Skeletal muscle satellite cell (primary cell): ENCODE measurements around the gene U2SURP.
"Not testable (repeated sequence)": the region's sequence is repeated elsewhere in the genome, so short reads cannot be mapped to it uniquely, and the experiment has no call there.

ENCODE experiments used
- H3K27me3 ChIP-seq: 2 replicates; pipeline ENCODE4 v1.7.0; 2013; ENCODE audit warnings: low read length; ENCODE audit not compliant: control insufficient read depth, insufficient read depth
- H3K36me3 ChIP-seq: 2 replicates; pipeline ENCODE4 v1.7.0; 2013; ENCODE audit warnings: mild to moderate bottlenecking, control low read depth, low read length; ENCODE audit not compliant: insufficient read depth
- H3K4me1 ChIP-seq: 2 replicates; pipeline ENCODE4 v1.7.0; 2013; ENCODE audit warnings: low read length; ENCODE audit not compliant: control insufficient read depth, insufficient read depth
- H3K4me2 ChIP-seq: 2 replicates; pipeline ENCODE4 v1.7.0; 2013; ENCODE audit warnings: mild to moderate bottlenecking, low read length
- H3K4me3 ChIP-seq: 2 replicates; pipeline ENCODE4 v1.7.0; 2013; ENCODE audit warnings: low read length
- H3K9ac ChIP-seq: 2 replicates; pipeline ENCODE4 v1.7.0; 2013; ENCODE audit warnings: mild to moderate bottlenecking, low read depth, low read length, moderate library complexity
- H3K9me3 ChIP-seq: replicated peaks from 2 replicates; pipeline ENCODE4 v1.7.0; 2013; ENCODE audit warnings: mild to moderate bottlenecking, control low read depth, low read length

Gene U2SURP

GRCh38 chr3:142981108-142981507 lies 20.3 kb upstream of the U2SURP start:
- Histone ChIP-seq H3K4me1 (peaks cover 14% of the 10 kb centered on the region), H3K27me3 (no peaks in the 10 kb centered on the region), H3K9ac (no peak overlapping the region), H3K36me3 (no peaks in the 10 kb centered on the region), H3K4me3 (no peak overlapping the region), H3K4me2 (no peak overlapping the region), H3K9me3 (no peaks in the 10 kb centered on the region)

DNA sequence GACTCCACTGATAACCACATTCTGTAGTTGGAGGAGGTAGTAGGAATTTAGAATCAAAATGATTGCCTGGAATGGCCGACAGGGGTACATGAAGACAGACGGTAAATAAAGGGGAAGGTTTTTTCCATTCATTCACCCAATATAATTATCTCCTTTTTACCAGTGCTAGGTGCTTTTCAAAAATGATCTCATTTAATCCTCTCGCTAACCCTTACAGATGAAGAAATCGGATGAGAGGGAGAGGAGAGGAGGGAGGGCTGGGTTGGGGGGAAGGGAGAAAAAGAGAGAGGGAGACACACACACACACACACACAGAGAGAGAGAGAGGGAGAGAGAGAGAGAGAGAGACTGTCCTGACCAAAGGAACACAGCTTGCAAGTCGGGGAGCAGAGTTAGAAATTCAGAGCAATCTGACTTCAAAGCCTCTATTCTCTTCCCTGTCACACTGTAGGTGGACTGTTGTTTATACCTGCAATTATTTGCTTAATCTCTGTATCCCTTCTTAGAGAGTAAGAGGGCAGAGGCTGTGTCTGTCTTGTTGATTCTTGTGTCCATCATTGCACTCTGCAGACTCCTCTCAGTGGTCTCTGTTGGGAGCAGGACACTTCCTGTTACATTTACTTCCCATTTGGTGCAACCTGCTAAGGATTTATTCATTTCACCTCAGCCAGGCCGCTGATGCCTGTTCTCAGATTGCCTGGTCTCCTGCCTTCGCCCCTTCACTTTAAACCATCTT lies 19.2 kb upstream of the U2SURP start:
- Histone ChIP-seq H3K9ac (no peak overlapping the region), H3K36me3 (no peaks in the 10 kb centered on the region), H3K9me3 (no peaks in the 10 kb centered on the region), H3K4me2 (no peak overlapping the region), H3K27me3 (no peaks in the 10 kb centered on the region), H3K4me1 (peaks cover 4% of the 10 kb centered on the region), H3K4me3 (no peak overlapping the region)

GRCh38 chr3:142983318-142983717 lies 18.1 kb upstream of the U2SURP start:
- H3K4me2 ChIP-seq = no peak overlapping the region
- H3K4me1 ChIP-seq = no peaks in the 10 kb centered on the region
- no peak overlapping the region for H3K4me3 ChIP-seq
- H3K27me3 ChIP-seq = no peaks in the 10 kb centered on the region
- H3K9ac ChIP-seq = no peak overlapping the region
- no peaks in the 10 kb centered on the region for H3K36me3 ChIP-seq
- H3K9me3 ChIP-seq = no peaks in the 10 kb centered on the region

DNA sequence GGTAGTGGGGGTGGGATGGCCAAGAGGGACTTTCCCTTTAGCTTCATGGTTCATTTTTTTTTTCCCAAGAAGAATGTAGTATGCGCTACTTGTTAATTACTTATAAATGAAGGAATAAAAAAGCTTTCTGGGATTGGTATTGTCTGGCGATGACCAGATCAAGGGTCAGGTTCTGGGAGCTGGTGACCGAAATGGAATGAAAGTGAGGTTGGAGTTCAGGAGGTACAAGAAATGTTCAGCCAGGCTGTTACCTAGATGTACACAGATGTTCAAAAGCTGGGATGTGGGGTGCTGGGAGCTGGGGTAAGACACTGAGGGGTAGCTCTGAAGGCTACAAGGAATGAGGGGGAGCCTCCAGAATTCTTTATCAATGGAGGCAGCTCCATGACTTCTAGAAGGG lies 17.1 kb upstream of the U2SURP start:
- Histone ChIP-seq H3K9me3 (no peaks in the 10 kb centered on the region), H3K4me1 (no peaks in the 10 kb centered on the region), H3K27me3 (no peaks in the 10 kb centered on the region), H3K9ac (no peak overlapping the region), H3K4me2 (no peak overlapping the region), H3K4me3 (no peak overlapping the region), H3K36me3 (no peaks in the 10 kb centered on the region)

DNA sequence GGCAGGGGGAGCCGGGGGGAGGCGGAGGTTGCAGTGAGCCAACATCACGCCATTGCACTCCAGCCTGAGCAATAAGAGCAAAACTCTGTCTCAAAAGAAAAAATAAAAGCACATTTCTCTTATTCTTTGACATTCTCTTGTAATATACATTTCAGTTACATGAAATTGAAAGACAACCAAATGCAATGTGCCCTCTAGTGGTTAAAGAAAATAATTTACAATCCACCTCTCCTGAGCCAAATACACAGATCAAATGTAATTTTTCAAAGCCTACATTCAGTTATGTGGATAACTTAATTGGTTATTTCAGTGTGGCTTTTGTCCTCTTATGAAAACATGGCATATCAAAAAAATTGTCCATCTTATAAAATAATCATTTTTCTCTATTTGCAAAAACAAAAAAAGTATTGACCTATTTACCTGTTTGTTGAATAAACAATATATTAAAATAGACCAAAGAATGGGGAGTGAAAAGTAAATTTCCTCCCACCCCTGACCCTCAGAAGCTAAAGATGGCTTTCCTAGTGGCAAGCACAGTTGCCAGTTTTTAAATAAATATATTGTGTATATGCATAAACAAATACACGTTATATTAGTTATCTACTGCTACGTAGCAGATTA lies 14.2 kb upstream of the U2SURP start:
- no peaks in the 10 kb centered on the region for H3K27me3 ChIP-seq
- no peak overlapping the region for H3K4me2 ChIP-seq
- H3K4me3 ChIP-seq = no peak overlapping the region
- H3K9ac ChIP-seq = no peak overlapping the region
- H3K36me3 ChIP-seq = no peaks in the 10 kb centered on the region
- H3K9me3 ChIP-seq = no peaks in the 10 kb centered on the region
- no peaks in the 10 kb centered on the region for H3K4me1 ChIP-seq

DNA sequence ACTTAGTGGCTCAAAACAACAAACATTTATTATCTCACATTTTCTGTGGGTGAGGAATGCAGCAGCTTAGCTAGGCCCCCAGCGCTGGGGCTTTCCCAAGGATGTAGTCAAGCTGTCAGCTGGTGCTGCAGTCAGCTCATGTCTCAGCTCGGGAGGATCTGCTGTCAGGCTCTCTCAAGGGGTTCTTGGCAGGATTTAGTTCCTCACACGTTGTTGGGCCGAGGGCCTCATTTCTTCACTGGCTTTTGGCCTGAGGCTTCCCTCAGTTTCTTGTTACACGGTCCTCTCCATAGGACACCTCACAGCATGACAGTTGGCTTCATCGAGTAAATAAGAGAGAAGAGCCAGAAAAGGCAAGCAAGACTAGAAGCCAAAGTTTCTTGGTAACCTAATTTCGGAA lies 13.7 kb upstream of the U2SURP start:
- no peak overlapping the region for H3K4me2 ChIP-seq
- no peaks in the 10 kb centered on the region for H3K4me1 ChIP-seq
- no peak overlapping the region for H3K4me3 ChIP-seq
- H3K9ac ChIP-seq = no peak overlapping the region
- no peaks in the 10 kb centered on the region for H3K27me3 ChIP-seq
- H3K9me3 ChIP-seq = no peaks in the 10 kb centered on the region
- H3K36me3 ChIP-seq = no peaks in the 10 kb centered on the region

- H3K4me1 ChIP-seq, H3K9me3 ChIP-seq, H3K4me2 ChIP-seq, H3K36me3 ChIP-seq, H3K4me3 ChIP-seq, H3K9ac ChIP-seq, H3K27me3 ChIP-seq: not testable (repeated sequence)
Observed at GRCh38 chr3:142988221-142988620, 13.1 kb upstream of the U2SURP start.

DNA sequence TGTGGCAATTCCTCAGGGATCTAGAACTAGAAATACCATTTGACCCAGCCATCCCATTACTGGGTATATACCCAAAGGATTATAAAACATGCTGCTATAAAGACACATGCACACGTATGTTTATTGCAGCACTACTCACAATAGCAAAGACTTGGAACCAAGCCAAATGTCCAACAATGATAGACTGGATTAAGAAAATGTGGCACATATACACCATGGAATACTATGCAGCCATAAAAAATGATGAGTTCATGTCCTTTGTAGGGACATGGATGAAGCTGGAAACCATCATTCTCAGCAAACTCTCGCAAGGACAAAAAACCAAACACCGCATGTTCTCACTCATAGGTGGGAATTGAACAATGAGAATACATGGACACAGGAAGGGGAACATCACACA lies 12.5 kb upstream of the U2SURP start:
- H3K27me3 ChIP-seq, H3K4me3 ChIP-seq, H3K4me1 ChIP-seq, H3K9ac ChIP-seq, H3K36me3 ChIP-seq, H3K4me2 ChIP-seq, H3K9me3 ChIP-seq: not testable (repeated sequence)

DNA sequence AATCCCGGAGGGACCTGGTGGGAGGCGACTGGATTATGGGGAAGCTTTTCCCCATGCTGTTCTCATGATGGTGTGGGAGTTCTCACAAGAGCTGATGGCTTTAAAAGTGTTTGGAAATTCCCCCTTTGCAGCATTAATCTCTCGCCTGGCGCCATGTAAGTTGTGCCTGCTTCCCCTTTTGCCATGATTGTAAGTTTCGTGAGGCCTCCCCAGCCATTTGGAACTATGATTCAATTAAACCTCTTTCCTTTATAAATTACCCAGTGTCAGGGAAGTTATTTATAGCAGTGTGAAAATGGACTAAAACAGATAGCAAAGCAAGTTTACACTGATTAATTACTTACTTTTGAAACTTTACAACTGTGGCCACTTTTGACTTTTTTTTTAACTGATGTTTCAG lies 10.6 kb upstream of the U2SURP start:
- no peak overlapping the region for H3K4me2 ChIP-seq
- no peaks in the 10 kb centered on the region for H3K4me1 ChIP-seq
- no peaks in the 10 kb centered on the region for H3K9me3 ChIP-seq
- no peaks in the 10 kb centered on the region for H3K36me3 ChIP-seq
- H3K4me3 ChIP-seq = no peak overlapping the region
- H3K9ac ChIP-seq = no peak overlapping the region
- no peaks in the 10 kb centered on the region for H3K27me3 ChIP-seq

DNA sequence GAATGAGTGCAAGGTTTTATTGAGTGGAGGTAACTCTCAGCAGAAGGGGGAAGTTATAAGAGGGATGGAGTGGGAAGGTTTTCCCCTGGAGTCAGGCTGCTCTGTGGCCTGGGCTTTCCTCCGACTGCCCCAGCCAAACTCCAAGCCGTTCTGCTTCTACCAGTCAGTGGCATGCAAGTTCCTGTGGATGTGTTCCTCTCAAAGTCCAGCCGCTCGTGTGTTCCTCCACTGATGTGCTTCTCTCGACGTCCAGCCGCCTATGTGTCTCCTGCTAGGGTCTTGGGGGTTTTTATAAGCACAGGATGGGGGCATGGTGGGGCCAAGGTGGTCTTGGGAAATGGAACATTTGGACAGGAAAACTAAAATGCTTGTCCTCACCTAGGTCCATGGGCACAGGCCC lies 9.0 kb upstream of the U2SURP start:
- no peaks in the 10 kb centered on the region for H3K36me3 ChIP-seq
- no peaks in the 10 kb centered on the region for H3K9me3 ChIP-seq

GRCh38 chr3:142993958-142994442 lies 7.4 kb upstream of the U2SURP start:
- no peak overlapping the region for H3K9ac ChIP-seq
- no peaks in the 10 kb centered on the region for H3K4me1 ChIP-seq
- no peaks in the 10 kb centered on the region for H3K27me3 ChIP-seq
- no peak overlapping the region for H3K4me2 ChIP-seq
- no peak overlapping the region for H3K4me3 ChIP-seq
- no peaks in the 10 kb centered on the region for H3K9me3 ChIP-seq
- no peaks in the 10 kb centered on the region for H3K36me3 ChIP-seq

More for the DNA sequence above, 9.0 kb upstream of the U2SURP start:
- Histone ChIP-seq H3K4me2 (no peak overlapping the region), H3K4me3 (no peak overlapping the region), H3K4me1 (no peaks in the 10 kb centered on the region), H3K27me3 (no peaks in the 10 kb centered on the region), H3K9ac (no peak overlapping the region)

DNA sequence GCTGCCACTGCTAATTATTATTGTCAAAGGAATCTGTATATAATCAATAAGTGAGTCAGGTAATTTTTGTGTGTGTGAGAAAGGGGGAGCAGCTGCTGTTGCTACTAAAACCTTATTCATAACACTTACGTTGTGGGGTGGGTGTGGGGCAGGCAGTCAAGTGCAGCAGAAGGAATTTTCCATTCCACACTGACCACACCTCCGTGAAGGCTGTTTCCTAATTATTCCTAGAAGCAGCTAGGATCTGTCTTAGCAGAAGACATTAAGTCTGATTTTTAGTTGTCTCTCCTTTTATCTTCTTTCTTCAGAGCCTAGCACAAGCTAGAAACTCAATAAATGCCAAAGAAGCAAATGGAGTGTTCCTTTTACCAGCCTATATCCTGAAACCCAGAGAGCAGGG lies 4.0 kb upstream of the U2SURP start:
- Histone ChIP-seq H3K4me2 (no peak overlapping the region), H3K4me3 (no peak overlapping the region), H3K9ac (no peak overlapping the region), H3K27me3 (no peaks in the 10 kb centered on the region), H3K36me3 (no peaks in the 10 kb centered on the region), H3K4me1 (peaks cover 7% of the 10 kb centered on the region), H3K9me3 (no peaks in the 10 kb centered on the region)
